Activated CD4-positive, alpha-beta T cell treated with anti-CD3 and anti-CD28 coated beads, Interleukin-2, Interleukin-4, amounts not matched to agents 100 ng/mL and 50 ng/mL, durations not matched to agents 16 hours and 8 hours (primary cell): ENCODE measurements around the gene R3HDML.
"Not testable (repeated sequence)": the region's sequence is repeated elsewhere in the genome, so short reads cannot be mapped to it uniquely, and the experiment has no call there.

Source experiments
- DNase-seq: peaks from one replicate; pipeline ENCODE4 v3.0.0-alpha.2; 2020; ENCODE audit warnings: low spot score

The R3HDML gene, protein sequence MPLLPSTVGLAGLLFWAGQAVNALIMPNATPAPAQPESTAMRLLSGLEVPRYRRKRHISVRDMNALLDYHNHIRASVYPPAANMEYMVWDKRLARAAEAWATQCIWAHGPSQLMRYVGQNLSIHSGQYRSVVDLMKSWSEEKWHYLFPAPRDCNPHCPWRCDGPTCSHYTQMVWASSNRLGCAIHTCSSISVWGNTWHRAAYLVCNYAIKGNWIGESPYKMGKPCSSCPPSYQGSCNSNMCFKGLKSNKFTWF

DNA sequence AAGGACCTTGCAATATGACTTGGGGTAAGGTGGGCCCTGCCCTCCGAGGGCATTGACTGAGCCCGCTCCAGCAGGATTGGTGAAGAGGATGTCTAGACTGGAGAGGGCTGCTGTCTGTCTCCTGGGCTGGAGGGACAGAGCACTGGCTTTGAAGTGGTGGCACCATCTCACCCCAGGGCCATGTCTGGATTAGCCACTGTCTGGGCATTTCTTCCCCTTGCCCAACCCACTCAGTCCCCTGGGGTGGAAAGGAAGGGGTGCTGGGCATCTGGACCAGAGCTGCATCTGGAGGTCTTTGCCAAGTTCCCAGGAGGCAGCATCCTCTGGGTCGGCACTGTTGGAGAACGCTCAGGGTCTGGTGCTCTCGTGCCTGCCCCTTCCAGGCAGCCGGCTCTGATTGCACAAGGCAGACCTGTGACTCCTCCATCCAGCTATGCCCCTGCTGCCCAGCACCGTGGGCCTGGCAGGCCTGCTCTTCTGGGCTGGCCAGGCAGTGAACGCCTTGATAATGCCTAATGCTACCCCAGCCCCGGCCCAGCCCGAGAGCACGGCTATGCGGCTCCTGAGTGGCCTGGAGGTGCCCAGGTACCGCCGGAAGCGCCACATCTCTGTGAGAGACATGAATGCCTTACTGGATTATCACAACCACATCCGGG, at the start of gene R3HDML:
R3HDML (plus strand) TSS at position 319 of the 656 bp plus-strand sequence; CDS start at position 434, 115 bp downstream.
- no peak for DNase-seq

DNA sequence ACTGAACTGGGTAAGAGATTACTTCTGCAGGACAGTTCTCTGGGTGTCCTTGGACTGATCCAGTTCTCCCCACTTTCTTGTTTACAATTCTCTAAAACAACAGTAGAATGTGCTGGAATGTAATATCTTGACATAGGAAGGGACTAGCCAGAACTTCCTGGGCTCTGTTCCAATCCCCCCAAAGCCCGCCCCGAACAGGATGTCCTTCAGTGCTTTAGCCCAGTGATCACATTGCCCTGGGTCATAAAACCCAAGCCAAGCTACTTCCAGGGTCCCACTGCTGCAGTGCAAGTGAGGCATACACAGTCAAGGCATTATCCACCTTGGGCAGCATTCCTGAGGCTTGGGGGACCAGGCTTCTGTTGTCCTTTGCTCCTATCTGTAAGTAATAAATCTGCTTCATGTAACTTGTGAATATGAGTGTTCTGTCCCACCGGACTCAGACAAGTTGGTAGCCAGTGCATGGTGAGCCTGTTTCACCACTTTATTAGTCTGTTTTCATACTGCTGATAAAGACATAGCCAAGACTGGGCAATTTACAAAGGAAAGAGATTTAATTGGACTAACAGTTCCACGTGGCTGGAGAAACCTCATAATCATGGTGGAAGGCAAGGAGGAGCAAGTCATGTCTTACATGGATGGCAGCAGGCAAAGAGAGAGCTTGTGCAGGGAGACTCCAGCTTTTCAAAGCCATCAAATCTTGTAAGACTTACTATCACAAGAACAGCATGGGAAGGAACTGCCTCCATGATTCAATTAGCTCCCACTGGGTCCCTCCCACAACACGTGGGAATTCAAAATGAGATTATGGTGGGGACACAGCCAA, 49.4 kb upstream of the R3HDML start:
- DNase-seq = no peak

DNA sequence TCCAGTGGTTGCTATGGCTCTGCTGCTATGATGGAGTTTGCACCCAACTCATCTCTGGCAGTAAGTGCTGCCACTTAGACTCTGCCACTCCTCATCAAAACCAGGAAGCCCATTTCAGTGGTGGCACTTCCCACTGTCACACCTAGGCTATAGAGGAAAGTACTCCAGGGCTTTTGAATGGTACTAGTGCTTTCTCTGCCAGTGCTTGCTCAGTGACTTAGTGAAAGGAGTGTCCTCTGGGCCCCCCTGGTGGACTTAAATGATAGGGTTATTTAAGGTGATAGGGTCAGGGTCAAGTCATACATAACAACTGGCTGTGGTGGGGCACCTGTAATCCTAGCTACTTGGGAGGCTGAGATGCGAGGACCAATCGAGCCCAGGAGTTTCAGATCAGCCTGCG, 48.6 kb upstream of the R3HDML start:
- no peak for DNase-seq

DNA sequence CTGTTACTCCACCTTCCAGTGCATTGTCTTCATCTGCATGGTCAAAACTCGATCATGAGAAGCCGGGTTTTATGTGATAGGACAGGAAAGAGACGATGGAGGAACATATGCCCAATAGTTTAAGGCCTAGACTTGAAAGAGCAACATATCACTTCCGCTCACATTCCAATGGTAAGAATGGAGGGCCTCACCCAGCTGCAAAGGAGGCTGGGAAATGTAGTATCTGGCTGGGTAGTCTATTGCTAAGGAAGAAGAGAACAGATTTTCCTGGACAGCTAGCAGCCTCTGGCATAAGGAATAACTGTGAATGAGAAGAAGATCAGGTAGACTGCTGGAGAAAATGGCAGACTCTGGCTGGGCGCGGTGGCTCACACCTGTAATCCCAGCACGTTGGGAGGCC, 45.1 kb upstream of the R3HDML start:
- DNase-seq = no peak

DNA sequence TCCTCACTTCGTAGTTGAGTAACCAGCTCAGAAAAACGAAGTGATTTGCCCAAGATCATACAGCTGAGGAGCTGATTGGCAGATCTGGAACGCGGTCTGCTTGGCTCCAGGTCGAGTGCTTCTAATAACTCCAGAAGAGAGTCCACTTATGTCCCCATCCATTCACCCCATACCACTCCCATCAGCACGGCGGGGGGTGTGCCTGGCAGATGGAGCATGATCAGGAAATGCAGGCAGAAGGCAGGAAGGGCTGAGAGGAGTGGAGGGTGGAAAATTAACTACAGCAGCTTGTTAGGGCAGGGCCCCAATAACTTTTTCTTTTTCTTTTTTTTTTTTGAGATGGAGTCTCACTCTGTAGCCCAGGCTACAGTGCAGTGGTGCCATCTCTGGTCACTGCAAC, 40.8 kb upstream of the R3HDML start:
- DNase-seq = no peak

DNA sequence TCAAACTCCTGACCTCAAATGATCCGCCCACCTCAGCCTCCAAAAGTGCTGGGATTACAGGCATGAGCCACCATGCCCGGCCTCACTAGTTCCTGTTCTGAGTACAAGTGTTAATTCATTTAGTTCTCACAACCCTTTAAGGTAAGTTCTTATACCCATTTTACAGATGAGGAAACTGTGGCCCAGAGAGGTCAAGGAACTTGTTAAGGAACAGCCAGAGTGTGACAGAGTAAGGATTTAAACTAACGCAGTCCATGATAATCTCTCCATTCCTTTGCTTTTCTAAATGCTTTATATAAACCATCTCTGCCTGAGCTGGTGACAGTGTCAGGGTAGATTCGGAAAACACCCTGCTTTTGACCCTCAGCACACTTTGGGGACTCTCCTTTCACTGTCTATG, 39.1 kb upstream of the R3HDML start:
- no peak for DNase-seq

DNA sequence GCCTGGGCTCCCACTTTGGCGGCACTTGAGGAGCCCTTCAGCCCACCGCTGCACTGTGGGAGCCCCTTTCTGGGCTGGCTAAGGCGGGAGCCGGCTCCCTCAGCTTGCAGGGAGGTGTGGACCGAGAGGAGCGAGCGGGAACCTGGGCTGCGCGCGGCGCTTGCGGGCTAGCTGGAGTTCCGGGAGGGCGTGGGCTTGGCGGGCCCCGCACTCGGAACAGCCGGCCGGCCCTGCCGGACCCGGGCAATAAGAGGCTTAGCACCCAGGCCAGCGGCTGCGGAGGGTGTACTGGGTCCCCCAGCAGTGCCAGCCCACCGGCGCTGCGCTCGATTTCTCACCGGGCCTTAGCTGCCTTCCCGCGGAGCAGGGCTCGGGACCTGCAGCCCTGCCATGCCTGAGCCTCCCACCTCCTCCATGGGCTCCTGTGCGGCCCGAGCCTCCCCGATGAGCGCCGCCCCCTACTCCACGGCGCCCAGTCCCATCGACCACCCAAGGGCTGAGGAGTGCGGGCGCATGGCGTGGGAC, 37.8 kb upstream of the R3HDML start:
- DNase-seq = not testable (repeated sequence)

DNA sequence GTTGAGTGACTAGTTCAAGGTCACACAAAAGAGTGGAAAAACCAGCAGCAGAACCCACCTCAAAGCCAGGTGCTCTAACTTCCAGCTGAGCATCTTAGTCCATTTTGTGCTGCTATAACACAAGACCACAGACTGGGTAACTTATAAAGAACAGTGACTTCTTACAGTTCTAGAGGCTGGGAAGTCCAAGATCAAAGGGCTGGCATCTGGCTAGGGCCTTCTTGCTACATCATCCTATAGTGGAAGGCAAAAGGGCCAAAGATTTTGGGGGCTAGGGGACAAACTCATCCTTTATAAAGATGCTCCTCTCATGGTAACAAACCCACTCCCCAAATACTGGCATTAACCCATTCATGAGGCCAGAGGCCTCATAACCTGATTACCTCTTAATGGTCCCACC, 35.6 kb upstream of the R3HDML start:
- DNase-seq = no peak

DNA sequence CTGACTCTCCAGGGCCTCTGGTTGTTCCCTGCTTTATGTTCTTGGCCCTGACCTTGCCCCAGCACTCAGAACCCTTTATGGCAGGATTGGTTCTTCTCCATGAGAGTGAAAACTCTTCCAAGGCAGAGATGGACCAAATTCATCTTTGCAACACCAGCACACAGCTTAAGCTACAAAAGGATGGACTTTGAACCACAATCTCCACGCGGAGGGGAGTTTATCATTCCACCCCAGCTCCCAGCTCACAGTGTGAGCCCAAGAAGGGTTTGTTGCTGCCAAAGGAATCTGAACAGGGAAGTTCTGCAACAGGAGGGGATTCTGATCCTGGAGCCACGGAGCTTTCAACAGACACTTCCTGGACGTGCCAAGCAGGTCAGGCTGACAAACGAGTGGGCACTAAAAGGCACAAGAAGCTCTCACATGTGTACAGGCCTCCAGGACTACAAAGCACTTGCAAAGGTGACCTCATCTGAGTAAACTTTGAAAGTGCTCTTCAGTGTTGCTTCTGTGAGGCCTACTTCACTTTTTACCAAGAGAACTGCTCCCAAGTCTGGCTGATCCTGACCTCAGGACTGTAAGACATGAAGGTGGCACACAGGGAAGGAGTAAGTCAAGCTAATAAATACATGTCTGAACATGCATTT, 34.7 kb upstream of the R3HDML start:
- DNase-seq = no peak

DNA sequence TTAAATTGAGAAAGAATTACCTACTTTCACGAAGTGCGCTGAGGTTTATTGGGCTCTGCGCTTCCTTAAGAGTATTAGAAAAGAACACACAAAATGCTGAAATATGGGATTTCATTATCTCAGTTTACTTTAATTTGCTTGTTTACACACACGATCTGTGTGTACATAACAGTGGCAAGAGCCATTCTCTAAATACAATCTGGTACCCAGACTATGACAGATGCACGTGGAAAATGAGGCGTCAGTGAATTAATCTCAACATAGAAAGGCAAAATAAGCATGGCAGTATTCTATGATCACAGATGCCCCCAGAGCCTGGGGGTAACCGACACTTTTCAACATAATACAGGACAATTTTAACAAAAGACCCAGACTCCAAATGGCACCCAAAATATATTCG, 34.1 kb upstream of the R3HDML start:
- DNase-seq = no peak

DNA sequence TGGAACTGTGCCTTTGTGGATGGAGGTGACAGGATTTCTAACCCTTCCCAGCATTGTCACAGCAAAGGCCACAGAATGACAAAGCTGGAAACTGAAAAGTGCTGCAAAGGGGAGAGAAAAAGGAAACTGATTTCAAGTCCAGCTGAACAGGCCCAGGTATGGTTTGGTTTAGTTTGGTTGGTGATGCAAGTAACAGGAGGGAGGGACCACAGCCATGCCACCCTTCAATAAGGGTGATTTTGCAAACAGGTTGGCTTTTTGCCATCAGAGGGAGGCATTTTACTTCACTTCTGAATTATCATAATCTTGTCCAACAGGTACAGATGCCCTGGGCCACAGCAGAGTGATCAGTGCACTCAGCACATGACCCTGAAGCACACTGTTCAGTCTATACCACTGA, 32.5 kb upstream of the R3HDML start:
- DNase-seq = no peak

DNA sequence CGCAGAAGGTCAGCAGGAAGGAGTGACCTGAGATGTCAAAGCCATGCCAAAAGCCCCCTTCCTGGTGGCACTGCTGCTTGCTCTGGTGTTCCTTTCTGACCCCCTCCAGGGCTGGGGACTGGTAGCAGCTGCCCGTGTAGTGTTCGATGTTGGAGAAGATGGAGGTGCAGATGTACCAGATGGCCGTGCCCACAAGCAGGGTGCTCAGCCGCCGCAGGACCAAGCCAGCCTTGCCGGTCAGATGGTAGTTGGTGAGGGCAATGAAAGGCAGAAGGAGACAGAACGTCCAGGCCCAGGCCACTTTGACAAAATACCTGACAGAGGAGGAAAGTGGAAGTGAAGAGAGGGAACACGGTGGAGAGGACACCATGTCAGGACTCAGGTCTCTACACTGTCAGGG, 29.9 kb upstream of the R3HDML start:
- no peak for DNase-seq

DNA sequence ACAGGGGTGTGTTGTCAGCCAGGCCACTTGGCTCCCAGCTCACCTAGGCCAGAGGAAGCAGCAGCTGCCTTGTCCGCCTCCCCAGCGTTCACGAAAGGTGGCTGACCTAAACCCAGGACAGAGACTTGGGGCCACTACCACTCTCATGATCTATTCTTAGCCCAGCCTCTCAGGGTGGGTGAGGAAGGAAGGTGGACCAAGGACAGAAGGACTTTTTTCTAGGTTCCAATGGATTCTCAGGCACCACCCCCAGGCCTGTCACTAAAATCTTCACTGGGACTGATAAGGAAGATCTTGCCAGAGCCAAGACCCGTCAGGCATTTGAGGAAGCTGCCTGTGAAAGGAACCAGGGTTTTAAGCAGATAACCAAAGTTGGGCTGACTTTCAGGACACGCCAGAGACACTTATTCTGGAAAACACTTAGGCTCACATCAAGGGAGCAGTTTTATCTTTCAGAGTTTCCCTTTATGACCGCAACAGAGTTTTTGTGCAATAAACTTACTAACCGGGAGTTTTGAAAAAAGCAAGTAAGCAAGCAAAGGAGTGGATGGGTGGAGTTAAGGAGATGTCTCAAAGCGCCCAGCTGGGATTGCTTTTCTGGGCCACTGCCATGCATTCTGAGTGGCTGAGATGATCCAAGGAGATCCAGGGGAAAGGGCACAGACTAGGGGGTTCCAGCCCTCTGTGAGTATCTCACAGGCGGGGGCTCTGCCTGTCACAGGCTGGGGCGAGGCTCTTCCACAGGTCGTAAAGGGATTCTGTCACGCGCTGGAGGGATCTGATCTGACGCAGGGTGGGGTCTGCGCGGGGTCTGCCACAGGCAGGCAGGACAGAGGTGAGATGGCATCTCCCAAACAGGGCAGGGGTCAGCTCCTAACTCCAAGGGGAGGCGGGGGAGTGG, 26.8 kb upstream of the R3HDML start:
- DNase-seq = no peak

DNA sequence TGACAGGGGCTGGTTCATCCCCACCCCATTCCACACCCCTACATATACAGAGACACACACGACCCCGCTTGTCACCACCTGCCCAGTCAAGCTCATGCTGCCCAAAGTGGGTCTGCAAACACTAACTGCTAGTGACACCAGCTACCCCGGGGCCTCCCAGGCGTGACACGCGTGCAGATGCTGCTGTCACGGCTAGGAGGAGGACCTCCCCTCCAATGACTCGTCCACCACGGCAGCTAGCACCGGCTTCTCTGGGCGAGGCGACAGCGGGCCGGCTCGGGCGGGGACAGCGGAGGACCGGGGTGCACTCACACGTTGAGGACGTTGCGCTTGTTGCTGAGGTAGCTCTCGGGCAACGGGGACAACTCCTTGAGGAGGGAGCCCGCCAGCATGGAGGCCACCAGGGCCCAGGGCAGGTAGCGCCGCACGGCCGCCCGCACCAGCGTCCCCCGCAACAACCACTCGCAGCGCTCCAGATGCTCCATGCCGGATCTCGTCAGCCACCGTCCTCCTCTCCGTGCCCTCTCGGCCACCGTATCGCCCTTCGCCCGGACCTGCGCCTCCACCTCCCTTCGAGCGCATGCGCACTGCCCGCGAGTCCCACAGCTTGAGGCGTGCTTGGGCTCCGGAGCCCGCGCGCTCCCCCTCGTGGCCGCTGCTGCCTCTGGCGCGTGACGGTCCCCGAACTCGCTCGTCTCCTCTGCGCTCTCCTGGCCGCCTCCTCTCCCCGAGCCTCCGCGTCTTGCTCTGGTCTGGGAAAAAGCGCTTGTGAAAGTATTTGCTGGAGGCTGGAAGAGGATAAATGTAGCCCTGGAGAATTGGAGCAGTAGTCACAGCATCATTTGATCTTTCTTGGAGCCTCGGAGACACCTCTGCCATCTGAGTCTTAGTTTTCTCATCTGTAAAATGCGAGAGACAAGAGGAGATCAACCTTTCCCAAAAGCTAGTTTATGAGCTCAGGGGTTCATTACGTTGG, 25.9 kb upstream of the R3HDML start, which contains the start of gene FITM2:
FITM2 (minus strand) TSS at position 539 of the 976 bp plus-strand sequence; CDS start at position 485, 54 bp downstream.
- peak; percentile 99 for DNase-seq

DNA sequence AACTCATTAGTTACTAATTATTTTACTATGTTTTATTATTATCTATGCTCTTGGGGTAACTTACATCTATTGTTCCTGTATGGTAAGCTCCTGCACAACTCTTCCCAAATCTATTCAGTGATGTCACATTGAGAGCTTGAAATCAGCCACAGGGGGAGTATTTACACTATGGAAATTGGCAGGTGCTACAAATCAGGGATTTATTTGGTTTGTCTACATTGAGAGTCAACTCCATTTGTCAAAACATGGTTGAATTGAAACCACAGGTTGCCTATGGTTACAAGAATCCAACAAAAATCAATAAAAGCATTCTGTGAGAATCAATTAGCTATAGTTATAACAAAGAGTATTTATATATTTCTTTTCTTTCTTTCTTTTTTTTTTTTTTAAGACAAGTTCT, 22.0 kb upstream of the R3HDML start:
- no peak for DNase-seq

DNA sequence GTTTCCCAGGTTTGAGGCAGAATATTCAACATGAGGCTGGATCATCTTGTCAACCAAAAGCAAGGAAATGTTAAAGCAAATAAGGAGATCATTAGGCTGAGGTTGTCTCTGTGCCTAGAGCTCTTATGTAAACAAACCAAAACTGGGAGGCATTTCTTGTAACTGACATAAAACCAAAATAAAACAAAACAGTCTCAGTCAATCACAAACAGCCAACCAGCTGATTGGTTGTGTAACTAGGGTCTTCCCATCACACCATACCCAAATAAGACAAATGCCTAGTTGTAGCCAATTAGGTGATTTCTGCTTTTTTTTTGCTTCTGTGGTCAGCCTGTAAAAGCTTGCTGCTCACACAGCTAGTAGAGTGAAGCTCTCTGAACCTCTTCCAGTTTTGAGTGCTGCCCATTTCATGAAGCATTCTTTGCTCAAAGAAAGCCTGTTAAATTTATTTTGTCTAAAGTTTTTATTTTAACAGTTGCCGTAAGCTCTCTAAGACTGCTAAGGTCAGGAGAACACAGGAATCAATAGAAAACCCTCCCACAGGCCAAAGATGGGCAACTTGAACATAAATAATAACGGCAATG, 16.9 kb upstream of the R3HDML start:
- no peak for DNase-seq

DNA sequence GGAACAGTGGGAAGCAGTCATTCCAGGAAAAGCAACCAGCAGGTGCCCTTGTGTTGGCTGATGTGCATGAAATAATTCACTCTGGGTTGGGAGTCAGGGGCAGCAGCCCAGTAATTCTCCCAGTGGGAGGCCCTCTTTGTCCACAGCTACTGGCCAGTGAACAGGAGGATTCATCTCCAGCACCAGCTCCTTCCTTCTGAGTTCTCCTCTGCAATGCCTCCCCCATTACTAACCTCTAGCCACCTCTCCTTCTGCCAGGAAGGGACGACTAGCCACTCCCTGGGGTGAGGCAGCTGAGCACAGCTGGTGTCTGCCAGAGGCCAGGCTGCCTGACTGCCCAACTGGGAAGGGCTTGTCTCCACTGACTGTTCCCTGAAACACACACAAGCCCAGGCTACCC, 12.5 kb upstream of the R3HDML start:
- no peak for DNase-seq

DNA sequence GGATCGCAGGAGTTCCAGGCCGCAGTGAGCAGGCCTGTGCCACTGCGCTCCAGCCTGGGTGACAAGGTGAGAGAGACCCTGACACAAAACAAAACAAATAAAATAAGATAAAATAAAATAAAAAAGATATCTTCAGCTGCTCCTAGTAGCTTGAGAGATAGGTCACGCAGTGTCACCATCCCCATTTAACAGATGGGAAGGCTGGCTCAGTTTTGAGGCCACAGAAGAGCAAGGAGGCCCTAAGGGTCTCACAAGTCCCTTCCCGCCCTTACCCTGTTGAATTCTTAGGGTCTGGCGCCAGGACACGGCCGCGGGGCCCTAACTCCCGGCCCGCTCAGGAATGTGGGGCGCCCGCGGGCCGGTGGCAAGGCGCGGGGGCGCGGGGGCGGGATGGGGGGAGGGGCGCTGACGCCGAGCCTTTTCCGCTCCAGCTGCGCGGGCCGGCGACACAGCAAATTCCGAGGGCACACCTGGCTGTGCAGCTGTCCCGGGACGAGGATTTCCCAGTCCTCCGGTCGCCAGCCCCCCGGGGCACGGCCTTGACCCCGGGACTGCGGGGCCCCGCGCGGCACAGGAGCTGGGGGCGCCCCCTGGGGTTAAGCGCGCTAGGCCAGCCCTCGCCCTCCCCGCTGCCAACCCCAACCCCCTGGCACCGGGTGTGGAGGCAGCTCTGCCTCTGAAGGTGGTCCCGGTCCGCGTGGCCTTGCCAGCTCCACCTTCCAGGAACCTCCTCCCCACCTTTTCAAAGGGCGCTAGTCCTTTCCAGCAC, 10.3 kb upstream of the R3HDML start:
- no peak for DNase-seq

DNA sequence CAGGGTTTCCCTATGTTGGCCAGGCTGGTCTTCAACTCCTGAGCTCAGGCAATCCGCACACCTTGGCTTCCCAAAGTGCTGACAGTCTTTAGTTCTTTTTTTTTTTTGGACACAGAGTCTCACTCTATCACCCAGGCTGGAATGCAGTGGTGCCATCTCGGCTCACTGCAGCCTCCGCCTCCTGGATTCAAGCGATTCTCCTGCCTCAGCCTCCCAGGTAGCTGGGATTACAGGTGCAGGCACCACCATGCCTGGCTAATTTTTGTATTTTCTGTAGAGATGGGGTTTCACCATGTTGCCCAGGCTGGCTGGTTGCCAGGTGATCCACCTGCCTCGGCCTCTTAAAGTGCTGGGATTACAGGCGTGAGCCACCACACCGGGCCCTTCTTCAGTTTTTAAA, 9.1 kb upstream of the R3HDML start:
- not testable (repeated sequence) for DNase-seq
